BJ (cell line): ENCODE results near the gene TTC12. TPM values are rescaled to one million over a fixed set of nuclear protein-coding genes. Genes with fewer than 3 reads are reported as not detected.

Source experiments
- CTCF ChIA-PET: fragments of 350-600 bp; formaldehyde crosslinking; extraction: SDS; loops from one replicate; lab custom pipeline; 2021; ENCODE audit warnings: antibody characterized with exemption, inconsistent platforms; lab: Yijun Ruan, JAX
- POLR2A ChIA-PET: fragments of 300-600 bp; sonication (Branson Sonifier 250); formaldehyde crosslinking; extraction: SDS; loops from one replicate; lab custom pipeline; 2021; ENCODE audit warnings: antibody characterized with exemption; lab: Charles Lee
- DNase-seq: peaks from one replicate; pipeline ENCODE4 v3.0.0-alpha.2; 2011; ENCODE audit warnings: low read depth
- H3K27me3 ChIP-seq: 2 replicates; pipeline ENCODE4 v1.6.0; 2011; ENCODE audit warnings: low read length; ENCODE audit not compliant: control insufficient read depth, insufficient read depth
- H3K36me3 ChIP-seq: 2 replicates; pipeline ENCODE4 v1.5.1; 2011; ENCODE audit warnings: low read length; ENCODE audit not compliant: control insufficient read depth, insufficient read depth
- H3K4me3 ChIP-seq: 2 replicates; pipeline ENCODE4 v1.5.1; 2011; ENCODE audit warnings: low read depth, mild to moderate bottlenecking, control low read depth, low read length
- polyA plus RNA-seq: library from polyadenylated mRNA; depleted of rRNA; stranded (reverse); fragments of >200 nt; gene quantifications from 2 replicates; pipeline ENCODE4 v1.2.3, GENCODE V29; 2011
- TF ChIP-seq, protein P1 (sequence below): IDR thresholded peaks from 2 replicates; pipeline ENCODE4 v1.5.1; 2011; ENCODE audit warnings: low read depth, mild to moderate bottlenecking, control low read depth, inconsistent platforms, low read length, moderate library complexity; ENCODE audit not compliant: insufficient read depth

Gene TTC12
- polyA plus RNA-seq, 1 experiment, result 14.0 TPM

DNA sequence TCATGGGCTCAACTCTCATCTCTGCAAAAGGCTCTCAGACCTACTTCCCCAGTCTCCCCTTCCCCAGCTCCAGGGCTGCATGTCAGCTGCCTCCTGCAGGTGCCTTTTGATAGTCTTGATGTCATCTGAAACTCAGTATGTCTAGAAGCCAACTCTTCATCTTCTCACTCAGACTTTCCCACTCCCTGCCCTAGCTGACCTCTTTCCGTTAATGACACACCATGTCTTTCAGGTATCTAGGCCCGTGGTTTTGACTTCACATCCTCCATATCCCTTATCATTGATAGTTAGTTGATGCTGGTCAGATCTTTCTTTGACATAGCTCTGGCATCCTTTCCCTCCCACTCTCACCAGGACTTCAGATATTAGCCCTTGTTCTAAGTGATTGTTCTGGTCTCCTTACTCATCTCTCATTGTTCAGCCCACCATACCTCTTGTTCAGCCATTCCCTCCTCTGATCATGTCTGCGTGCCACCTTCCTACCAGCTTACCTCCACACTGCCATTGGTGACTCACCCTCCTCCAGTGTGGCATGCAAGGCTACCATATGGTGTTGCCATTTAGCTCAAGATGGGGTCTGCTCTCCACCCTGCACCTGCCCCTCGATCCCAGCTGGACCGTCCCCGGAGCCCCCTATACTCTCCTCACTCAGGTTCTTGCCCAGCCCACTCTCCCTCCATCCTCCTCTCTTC, 18.4 kb downstream of the TTC12 start:
- TF ChIP-seq, protein P1, sequence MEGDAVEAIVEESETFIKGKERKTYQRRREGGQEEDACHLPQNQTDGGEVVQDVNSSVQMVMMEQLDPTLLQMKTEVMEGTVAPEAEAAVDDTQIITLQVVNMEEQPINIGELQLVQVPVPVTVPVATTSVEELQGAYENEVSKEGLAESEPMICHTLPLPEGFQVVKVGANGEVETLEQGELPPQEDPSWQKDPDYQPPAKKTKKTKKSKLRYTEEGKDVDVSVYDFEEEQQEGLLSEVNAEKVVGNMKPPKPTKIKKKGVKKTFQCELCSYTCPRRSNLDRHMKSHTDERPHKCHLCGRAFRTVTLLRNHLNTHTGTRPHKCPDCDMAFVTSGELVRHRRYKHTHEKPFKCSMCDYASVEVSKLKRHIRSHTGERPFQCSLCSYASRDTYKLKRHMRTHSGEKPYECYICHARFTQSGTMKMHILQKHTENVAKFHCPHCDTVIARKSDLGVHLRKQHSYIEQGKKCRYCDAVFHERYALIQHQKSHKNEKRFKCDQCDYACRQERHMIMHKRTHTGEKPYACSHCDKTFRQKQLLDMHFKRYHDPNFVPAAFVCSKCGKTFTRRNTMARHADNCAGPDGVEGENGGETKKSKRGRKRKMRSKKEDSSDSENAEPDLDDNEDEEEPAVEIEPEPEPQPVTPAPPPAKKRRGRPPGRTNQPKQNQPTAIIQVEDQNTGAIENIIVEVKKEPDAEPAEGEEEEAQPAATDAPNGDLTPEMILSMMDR, result no peak

DNA sequence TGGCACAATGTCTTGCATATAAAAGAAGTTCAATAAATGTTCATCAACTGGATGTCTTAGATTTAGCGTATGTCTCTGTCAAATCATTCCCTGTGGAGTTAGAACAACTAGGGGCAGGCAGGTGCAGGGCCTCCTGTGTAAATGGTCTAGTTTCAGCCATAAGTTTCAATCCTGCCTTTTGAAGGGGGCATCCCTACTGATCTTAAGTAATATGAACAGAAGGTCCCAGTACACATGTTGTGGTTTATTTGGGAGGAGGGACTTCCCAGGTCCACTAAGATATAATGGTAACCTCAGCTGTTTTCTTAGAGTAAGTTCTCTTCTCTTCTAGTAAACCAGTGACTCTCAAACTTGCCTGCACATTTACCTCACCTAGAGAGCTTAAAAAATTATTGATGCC, 19.8 kb downstream of the TTC12 start:
- no peak overlapping the region for H3K4me3 ChIP-seq
- peaks cover 3% of the 10 kb centered on the region for H3K36me3 ChIP-seq
- DNase-seq, result no peak
- ChIA-PET CTCF (no interaction called here), POLR2A (no interaction called here)
- TF ChIP-seq, protein P1, result no peak
- no peaks in the 10 kb centered on the region for H3K27me3 ChIP-seq

More for the DNA sequence above, 18.4 kb downstream of the TTC12 start:
- DNase-seq, result no peak
- POLR2A ChIA-PET, result no interaction called here
- Histone ChIP-seq H3K36me3 (peaks cover 3% of the 10 kb centered on the region), H3K4me3 (no peak overlapping the region), H3K27me3 (no peaks in the 10 kb centered on the region)
- CTCF ChIA-PET, result interaction anchor here (0.9 to 1.2 kb wide), 2 partner anchors 396 to 398 kb away, joined by 3 read pairs; no protein-coding TSS in a partner anchor

DNA sequence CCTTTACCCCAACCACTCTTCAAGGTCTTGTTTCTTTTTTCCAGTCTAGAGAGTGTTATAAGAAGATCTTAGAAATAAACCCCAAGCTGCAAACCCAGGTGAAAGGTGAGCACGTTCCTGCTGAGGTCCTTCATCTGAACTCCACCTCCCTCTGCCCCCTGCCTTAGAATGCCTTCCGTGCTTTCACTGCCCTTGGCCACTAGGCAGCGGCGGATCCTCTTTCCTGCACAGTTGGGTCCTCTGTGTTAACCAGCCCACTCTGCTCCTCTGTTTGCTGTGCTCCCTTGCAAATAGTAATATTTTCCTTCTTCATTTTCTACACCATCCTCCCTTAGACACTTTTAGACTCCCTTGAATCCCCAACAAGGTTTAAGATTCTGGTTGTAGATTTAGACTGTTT, 24.3 kb downstream of the TTC12 start:
- no peak for DNase-seq
- H3K27me3 ChIP-seq, result no peaks in the 10 kb centered on the region
- ChIA-PET CTCF (no interaction called here), POLR2A (no interaction called here)
- TF ChIP-seq, protein P1, result no peak
- H3K36me3 ChIP-seq, result peaks cover 4% of the 10 kb centered on the region
- H3K4me3 ChIP-seq, result no peak overlapping the region

DNA sequence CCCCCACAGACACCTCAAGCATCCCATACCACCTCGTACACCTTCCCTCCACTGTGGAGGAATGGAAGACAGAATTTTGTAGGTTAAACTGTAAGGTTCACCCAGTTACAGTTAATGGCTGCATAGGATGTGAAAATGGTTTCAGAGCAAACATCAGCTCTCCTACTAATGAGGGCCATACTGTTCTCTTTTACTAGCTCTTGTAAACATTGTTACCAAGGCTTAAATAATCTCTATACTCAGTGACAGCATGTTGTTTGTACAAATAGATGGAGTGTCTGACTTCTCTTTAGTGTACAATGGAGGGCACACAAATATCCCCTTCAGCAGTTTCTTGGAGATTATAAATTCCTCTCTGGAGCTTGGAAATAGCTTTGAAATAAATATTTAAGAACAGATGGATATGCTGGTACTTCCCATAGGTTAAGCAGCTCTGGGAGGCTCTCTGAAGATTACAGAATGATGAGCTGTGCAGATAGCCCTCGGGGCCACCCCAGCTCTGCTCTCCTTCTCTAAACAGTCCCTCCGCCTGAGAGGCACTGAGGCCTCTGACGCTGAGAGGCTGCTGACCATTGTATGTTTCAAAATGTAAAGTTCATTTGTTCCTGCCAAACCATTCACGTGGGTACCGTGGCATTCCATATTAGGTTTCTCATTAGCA, 25.7 kb downstream of the TTC12 start:
- peaks cover 7% of the 10 kb centered on the region for H3K36me3 ChIP-seq

More for the DNA sequence above, 25.7 kb downstream of the TTC12 start:
- Histone ChIP-seq H3K4me3 (no peak overlapping the region), H3K27me3 (no peaks in the 10 kb centered on the region)
- no peak for DNase-seq
- ChIA-PET CTCF (interaction anchor here (1.0 kb wide), 1 partner anchor 391 kb away, joined by 3 read pairs; no protein-coding TSS in a partner anchor), POLR2A (no interaction called here)
- TF ChIP-seq, protein P1, result no peak
